OCI-LY3 (cell line): Measurements from ENCODE around the gene BHLHA15.

Source experiments
- H2AFZ ChIP-seq: fragments of 200-600, 300-600 bp; shearing (Covaris generic); 2 replicates; pipeline ENCODE4 v1.6.0; 2014; ENCODE audit warnings: antibody characterized with exemption, low read depth, low read length
- H3K27ac ChIP-seq: fragments of 200-600, 300-600 bp; sonication (generic); 2 replicates; pipeline ENCODE4 v1.5.1; 2014; ENCODE audit warnings: mild to moderate bottlenecking, low read length, moderate library complexity, mixed read lengths
- H3K27me3 ChIP-seq: fragments of 200-600, 300-600 bp; sonication (generic); 2 replicates; pipeline ENCODE4 v1.6.1; 2014; ENCODE audit warnings: low read depth, low read length, mixed read lengths
- H3K36me3 ChIP-seq: fragments of 200-600, 300-600 bp; sonication (generic); replicated peaks from 2 replicates; pipeline ENCODE3; 2014; ENCODE audit warnings: low read depth, low read length, mixed read lengths
- H3K4me1 ChIP-seq: fragments of 300-600, 200-600 bp; sonication (generic); 2 replicates; pipeline ENCODE4 v1.6.1; 2014; ENCODE audit warnings: low read length, mixed read lengths
- H3K4me2 ChIP-seq: fragments of 200-600, 300-600 bp; sonication (generic); 2 replicates; pipeline ENCODE4 v1.6.1; 2014; ENCODE audit warnings: low read length, mixed read lengths
- H3K4me3 ChIP-seq: fragments of 300-600, 200-600 bp; sonication (generic); 2 replicates; pipeline ENCODE4 v1.5.1; 2014; ENCODE audit warnings: antibody characterized with exemption, mild to moderate bottlenecking, low read length, moderate library complexity
- H3K79me2 ChIP-seq: fragments of 300-600, 200-600 bp; shearing (Covaris generic); 2 replicates; pipeline ENCODE4 v1.6.1; 2014; ENCODE audit warnings: mild to moderate bottlenecking, low read length, mixed read lengths
- H3K9ac ChIP-seq: fragments of 300-600, 200-600 bp; shearing (Covaris generic); 2 replicates; pipeline ENCODE4 v1.6.0; 2014; ENCODE audit warnings: mild to moderate bottlenecking, low read length, moderate library complexity
- H3K9me3 ChIP-seq: fragments of 200-600, 300-600 bp; shearing (Covaris generic); 2 replicates; pipeline ENCODE4 v1.6.1; 2014; ENCODE audit warnings: low read length, mixed read lengths; ENCODE audit not compliant: insufficient read depth
- H4K20me1 ChIP-seq: fragments of 200-600, 300-600 bp; sonication (generic); 2 replicates; pipeline ENCODE4 v1.6.1; 2016; ENCODE audit warnings: low read length, mixed read lengths; ENCODE audit not compliant: insufficient read depth
- EZH2phosphoT487 ChIP-seq: fragments of 200-600 bp; shearing (Covaris generic); IDR thresholded peaks from 2 replicates; pipeline ENCODE4 v1.6.1; 2018; ENCODE audit warnings: antibody characterized with exemption, mixed run types, low read depth
- TF ChIP-seq, protein P1 (sequence below): fragments of 200-600, 300-600 bp; sonication (generic); IDR thresholded peaks from 2 replicates; pipeline ENCODE4 v1.5.1; 2014; ENCODE audit warnings: antibody characterized with exemption, low read length, low read depth

Gene BHLHA15

DNA sequence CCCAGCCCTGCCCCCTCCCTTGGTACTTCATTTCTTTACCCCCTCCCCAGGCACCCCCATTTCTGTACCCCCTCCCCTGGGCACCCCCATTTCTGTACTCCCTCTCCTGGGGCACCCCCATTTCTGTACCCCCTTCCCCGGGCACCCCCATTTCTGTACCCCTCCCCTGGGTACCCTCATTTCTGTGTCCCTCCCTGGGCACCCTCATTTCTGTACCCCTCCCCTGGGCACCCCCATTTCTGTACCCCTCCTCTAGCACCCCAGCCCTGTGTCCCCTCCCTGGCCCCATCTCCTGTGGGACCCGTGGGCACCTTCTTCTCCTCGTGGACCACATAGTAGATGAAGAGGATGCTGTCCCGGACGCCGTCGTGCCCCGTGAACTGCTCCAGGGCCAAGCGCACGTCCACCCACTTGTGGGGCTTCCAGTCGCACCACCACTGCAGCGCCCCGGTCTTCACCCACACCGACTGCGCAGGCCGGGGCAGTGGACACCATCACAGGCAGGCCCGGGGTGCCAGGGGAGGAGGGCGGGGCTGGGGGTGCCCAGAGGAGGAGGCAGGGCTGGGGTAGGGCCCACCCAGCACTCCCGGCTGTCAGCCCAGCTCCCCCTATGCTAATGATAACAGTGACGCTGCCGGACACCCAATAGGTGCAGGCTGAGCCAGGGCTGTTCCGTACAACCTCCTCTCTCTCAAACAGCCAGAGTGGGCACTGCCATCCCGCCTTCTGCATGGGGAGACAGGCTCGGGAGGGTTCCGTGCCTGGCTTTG is 20.4 kb downstream of the BHLHA15 start:
- Histone ChIP-seq H3K27me3 (no peaks in the 10 kb centered on the region), H4K20me1 (no peaks in the 10 kb centered on the region), H3K27ac (no peak overlapping the region), H3K79me2 (no peaks in the 10 kb centered on the region), H3K4me3 (no peak overlapping the region), H3K36me3 (no peaks in the 10 kb centered on the region), H3K4me1 (no peaks in the 10 kb centered on the region), H3K9me3 (no peaks in the 10 kb centered on the region), H3K4me2 (no peak overlapping the region), H3K9ac (no peak overlapping the region), H2AFZ (no peak overlapping the region)
- TF ChIP-seq, protein P1, sequence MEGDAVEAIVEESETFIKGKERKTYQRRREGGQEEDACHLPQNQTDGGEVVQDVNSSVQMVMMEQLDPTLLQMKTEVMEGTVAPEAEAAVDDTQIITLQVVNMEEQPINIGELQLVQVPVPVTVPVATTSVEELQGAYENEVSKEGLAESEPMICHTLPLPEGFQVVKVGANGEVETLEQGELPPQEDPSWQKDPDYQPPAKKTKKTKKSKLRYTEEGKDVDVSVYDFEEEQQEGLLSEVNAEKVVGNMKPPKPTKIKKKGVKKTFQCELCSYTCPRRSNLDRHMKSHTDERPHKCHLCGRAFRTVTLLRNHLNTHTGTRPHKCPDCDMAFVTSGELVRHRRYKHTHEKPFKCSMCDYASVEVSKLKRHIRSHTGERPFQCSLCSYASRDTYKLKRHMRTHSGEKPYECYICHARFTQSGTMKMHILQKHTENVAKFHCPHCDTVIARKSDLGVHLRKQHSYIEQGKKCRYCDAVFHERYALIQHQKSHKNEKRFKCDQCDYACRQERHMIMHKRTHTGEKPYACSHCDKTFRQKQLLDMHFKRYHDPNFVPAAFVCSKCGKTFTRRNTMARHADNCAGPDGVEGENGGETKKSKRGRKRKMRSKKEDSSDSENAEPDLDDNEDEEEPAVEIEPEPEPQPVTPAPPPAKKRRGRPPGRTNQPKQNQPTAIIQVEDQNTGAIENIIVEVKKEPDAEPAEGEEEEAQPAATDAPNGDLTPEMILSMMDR = no peak
- no peak for TF ChIP-seq EZH2phosphoT487

DNA sequence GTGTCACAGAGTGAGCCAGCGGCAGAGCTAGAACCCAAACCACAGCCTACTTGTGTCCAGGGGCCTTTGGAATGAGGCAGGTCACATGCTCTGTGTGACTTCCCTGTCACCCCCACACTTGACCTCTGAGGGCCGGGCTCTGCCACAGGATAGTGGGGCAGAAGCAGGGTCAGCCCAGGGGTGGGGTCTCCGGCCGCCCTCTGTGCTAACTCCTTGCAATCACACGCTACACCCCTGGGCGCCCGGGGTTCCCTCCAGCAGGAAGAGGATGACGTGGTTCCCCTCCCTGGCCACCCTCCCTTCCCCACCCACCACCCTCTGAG is 21.0 kb downstream of the BHLHA15 start:
- no peaks in the 10 kb centered on the region for H3K27me3 ChIP-seq
- no peaks in the 10 kb centered on the region for H3K36me3 ChIP-seq
- no peak overlapping the region for H3K4me2 ChIP-seq
- no peaks in the 10 kb centered on the region for H3K9me3 ChIP-seq
- H3K9ac ChIP-seq = no peak overlapping the region
- no peaks in the 10 kb centered on the region for H3K79me2 ChIP-seq
- no peak overlapping the region for H2AFZ ChIP-seq
- no peak overlapping the region for H3K4me3 ChIP-seq
- no peak overlapping the region for H3K27ac ChIP-seq
- TF ChIP-seq, protein P1 = no peak
- TF ChIP-seq EZH2phosphoT487 = no peak
- H4K20me1 ChIP-seq = no peaks in the 10 kb centered on the region
- H3K4me1 ChIP-seq = no peaks in the 10 kb centered on the region

DNA sequence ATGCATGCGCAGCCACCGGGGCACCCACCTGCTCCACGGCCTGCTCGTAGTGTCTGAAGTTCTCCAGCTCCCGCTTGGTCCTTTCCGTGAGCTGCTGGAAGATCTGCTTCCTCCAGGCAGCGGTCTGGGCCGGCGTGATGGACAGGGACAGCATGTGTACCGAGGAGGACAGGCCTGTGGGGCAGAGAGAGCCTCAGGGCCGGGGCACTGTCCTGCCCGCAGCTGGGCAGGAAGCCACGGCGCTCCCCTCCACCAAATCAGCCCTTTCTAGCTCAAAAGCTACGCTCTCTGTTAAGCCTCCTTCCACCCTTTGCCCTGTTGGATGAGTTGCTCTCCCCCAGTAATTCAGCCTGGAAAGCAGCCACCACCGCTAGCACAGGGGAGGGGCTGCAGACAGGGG is 21.6 kb downstream of the BHLHA15 start:
- Histone ChIP-seq H3K4me2 (no peak overlapping the region), H3K4me3 (no peak overlapping the region), H3K27me3 (no peaks in the 10 kb centered on the region), H3K9me3 (no peaks in the 10 kb centered on the region), H2AFZ (no peak overlapping the region), H3K27ac (no peak overlapping the region), H3K36me3 (no peaks in the 10 kb centered on the region), H4K20me1 (no peaks in the 10 kb centered on the region), H3K79me2 (no peaks in the 10 kb centered on the region), H3K9ac (no peak overlapping the region), H3K4me1 (no peaks in the 10 kb centered on the region)
- no peak for TF ChIP-seq EZH2phosphoT487
- TF ChIP-seq, protein P1 = no peak

DNA sequence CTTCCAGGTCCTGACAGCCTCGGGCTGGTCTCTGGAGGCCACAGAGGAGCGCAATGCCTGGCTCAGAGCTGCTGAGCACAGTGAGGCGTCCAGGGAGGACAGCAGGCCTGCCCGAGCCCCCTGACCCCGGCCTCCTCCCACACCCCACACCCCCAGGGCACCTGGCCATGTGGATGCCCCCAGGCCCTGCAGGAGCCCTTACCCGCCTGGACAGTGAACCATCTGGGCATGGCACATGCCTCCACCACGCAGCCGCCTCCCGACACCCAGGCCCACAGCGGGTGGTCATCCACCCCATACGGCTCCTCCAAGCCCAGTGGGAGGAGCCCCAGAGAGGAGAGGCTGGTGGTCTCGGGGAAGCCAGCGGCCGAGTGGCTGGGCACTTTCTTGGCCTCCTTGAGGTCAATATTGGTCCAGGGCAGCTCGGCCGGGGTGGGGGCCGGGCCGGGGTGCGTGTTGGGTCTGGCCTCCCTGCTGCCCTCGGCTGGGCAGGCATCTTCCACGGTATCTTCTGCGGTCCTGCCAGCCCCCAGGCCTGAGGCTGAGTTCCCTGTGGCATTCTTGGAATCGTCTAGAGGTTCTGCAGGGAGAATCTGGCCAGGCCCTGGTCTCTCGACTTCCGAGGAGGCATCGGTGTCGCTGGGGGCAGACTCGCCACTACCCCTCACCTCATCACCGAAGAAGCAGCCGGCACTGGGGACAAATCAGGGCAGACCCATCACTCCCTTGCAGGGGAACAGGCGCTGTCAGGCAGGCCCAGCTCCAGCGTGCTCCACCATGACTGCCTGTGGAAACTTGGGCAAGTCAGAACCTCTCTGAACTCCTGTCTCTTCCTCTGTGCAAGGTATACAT is 22.2 kb downstream of the BHLHA15 start:
- Histone ChIP-seq H3K27me3 (no peaks in the 10 kb centered on the region), H3K27ac (no peak overlapping the region), H2AFZ (no peak overlapping the region), H3K4me1 (no peaks in the 10 kb centered on the region), H3K9me3 (no peaks in the 10 kb centered on the region), H3K4me3 (no peak overlapping the region), H3K9ac (no peak overlapping the region), H3K36me3 (no peaks in the 10 kb centered on the region), H3K4me2 (no peak overlapping the region), H4K20me1 (no peaks in the 10 kb centered on the region), H3K79me2 (no peaks in the 10 kb centered on the region)
- no peak for TF ChIP-seq EZH2phosphoT487
- TF ChIP-seq, protein P1 = no peak
